ENCODE measurements around the gene OR1F1.

The OR1F1 gene

DNA sequence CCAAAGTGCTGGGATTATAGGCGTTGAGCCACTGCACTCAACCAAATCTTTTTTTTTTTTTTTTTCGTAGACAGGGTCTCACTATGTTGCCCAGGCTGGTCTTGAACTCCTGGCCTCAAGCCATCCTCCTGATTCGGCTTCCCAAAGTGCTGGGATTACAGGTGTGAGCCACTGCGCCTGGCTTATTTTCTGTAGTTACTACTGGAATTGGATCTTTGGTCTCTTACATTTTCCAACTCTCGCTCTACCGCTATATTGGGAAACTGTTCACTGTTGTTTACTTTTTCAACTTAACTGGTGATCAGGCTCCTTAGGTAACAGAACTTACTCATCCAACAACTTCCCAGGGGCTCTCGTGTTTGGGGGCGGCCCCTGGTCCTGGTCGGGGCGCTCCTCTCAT lies 32.8 kb downstream of the OR1F1 start:
- TF ChIP-seq, protein P1, sequence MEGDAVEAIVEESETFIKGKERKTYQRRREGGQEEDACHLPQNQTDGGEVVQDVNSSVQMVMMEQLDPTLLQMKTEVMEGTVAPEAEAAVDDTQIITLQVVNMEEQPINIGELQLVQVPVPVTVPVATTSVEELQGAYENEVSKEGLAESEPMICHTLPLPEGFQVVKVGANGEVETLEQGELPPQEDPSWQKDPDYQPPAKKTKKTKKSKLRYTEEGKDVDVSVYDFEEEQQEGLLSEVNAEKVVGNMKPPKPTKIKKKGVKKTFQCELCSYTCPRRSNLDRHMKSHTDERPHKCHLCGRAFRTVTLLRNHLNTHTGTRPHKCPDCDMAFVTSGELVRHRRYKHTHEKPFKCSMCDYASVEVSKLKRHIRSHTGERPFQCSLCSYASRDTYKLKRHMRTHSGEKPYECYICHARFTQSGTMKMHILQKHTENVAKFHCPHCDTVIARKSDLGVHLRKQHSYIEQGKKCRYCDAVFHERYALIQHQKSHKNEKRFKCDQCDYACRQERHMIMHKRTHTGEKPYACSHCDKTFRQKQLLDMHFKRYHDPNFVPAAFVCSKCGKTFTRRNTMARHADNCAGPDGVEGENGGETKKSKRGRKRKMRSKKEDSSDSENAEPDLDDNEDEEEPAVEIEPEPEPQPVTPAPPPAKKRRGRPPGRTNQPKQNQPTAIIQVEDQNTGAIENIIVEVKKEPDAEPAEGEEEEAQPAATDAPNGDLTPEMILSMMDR (IDR thresholded peaks at IDR 0.05; ENCODE audit: low read depth, low read length) = no peak
- Histone ChIP-seq H3K36me3 (peaks cover 38% of the 10 kb centered on the region), H3K27me3 (ENCODE audit: insufficient read depth, low read depth, severe bottlenecking) (peaks cover 10% of the 10 kb centered on the region), H3K27ac (no peak overlapping the region), H3K4me3 (ENCODE audit: low read depth, low read length) (no peak overlapping the region), H3K9me3 (ENCODE audit: severe bottlenecking) (peaks cover 25% of the 10 kb centered on the region)
- DNase-seq = no peak

DNA sequence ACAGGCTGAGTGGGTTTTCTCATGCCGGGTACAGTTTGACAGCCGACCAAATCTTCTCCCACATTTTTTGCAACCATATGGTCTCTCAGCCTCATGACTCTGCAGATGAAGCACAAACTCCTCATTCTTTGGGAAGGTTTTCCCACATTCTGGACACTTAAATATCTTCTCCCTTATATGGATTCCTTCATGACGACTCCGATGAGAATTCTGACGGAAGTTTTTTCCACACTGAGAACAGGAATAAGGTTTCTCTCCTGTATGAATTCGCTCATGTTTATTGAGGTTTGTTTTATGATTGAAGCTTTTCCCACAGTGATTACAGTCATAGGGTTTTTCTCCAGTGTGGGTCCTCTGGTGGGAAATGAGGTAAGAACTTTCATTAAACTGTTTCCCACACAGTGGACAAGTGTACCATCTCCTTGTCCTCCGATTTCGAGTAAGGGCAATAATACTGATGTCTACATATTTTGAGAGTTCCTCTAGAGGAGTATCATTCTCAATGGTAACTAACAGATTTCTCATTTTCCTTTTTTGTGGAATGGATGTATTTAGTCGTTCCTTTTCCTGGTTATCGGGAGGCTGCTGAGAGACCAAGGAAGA lies 36.0 kb downstream of the OR1F1 start:
- Histone ChIP-seq H3K27me3 (ENCODE audit: insufficient read depth, low read depth, severe bottlenecking) (no peaks in the 10 kb centered on the region), H3K9me3 (ENCODE audit: severe bottlenecking) (peaks cover 28% of the 10 kb centered on the region), H3K36me3 (peaks cover 69% of the 10 kb centered on the region), H3K4me3 (ENCODE audit: low read depth, low read length) (no peak overlapping the region), H3K27ac (no peak overlapping the region)
- no peak for DNase-seq
- TF ChIP-seq, protein P1 (IDR thresholded peaks at IDR 0.05; ENCODE audit: low read depth, low read length) = no peak

DNA sequence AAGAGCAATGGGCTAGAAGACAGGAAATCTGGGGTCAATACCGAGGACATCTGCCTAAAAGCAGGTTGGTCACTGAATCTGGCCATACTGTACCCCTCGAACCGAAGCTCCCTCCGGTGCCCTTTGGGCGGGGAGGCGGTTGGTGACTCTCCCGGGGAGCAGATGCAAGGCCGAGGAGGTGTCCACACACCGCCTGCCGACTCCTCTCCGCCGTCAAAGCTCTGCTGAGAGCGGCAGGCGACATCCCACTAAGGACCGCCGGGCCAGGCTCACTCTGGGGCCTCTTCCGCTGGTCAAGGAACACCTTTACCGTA lies 46.5 kb downstream of the OR1F1 start:
- Histone ChIP-seq H3K9me3 (ENCODE audit: severe bottlenecking) (peaks cover 4% of the 10 kb centered on the region), H3K27me3 (ENCODE audit: insufficient read depth, low read depth, severe bottlenecking) (no peaks in the 10 kb centered on the region), H3K36me3 (peaks cover 40% of the 10 kb centered on the region), H3K4me3 (ENCODE audit: low read depth, low read length) (peak overlapping the region; percentile 97), H3K27ac (peak overlapping the region; percentile 97)
- DNase-seq = no peak
- TF ChIP-seq, protein P1 (IDR thresholded peaks at IDR 0.05; ENCODE audit: low read depth, low read length) = no peak

DNA sequence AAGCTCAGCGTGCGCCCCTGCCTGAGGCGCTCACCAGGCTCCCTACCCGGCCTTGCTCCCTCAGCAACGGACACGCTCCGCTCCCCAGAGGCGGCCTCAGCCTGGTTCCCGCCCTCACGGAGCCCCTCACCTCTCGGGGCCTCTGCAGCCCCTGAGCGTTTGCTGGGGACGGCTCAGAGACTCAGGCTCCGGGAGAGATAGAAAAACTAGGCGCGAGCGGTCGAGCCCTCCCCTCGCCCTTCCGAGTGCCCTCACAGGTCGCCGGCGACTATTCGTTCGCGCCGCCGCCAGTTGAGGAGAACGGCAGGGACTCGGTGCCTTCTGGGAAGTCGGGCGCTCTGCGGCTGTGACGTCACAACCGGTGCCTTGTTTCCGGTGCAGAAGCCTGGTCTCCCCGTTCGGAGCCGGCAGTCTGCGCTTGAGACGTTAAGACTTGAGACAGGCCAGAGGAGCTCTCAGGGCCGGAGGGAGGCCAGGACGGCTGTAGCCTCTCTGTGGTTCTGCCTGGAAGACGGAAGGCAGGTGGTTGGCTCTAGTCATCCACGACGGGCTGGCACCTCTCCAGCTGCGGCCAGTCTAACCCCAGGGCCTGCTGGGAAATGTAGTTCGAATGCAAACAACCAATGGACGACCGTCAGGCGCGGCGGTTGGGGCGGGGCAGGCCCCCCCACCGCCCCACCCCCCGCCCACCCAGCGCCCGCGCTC lies 47.0 kb downstream of the OR1F1 start, which contains the start of gene ZNF200:
ZNF200 (minus strand) TSS at position 302 of the 705 bp plus-strand sequence. CDS start 1,403 bp downstream, outside the sequence.
- H3K27ac ChIP-seq = peak within 1 kb of the TSS; percentile 97
- DNase-seq = peak; percentile 95
- H3K27me3 ChIP-seq (ENCODE audit: insufficient read depth, low read depth, severe bottlenecking) = no peaks in the 10 kb centered on the region
- H3K36me3 ChIP-seq = peaks cover 36% of the 10 kb centered on the region
- peaks cover 4% of the 10 kb centered on the region for H3K9me3 ChIP-seq (ENCODE audit: severe bottlenecking)
- TF ChIP-seq, protein P1 (IDR thresholded peaks at IDR 0.05; ENCODE audit: low read depth, low read length) = no peak
- peak within 1 kb of the TSS; percentile 97 for H3K4me3 ChIP-seq (ENCODE audit: low read depth, low read length)

DNA sequence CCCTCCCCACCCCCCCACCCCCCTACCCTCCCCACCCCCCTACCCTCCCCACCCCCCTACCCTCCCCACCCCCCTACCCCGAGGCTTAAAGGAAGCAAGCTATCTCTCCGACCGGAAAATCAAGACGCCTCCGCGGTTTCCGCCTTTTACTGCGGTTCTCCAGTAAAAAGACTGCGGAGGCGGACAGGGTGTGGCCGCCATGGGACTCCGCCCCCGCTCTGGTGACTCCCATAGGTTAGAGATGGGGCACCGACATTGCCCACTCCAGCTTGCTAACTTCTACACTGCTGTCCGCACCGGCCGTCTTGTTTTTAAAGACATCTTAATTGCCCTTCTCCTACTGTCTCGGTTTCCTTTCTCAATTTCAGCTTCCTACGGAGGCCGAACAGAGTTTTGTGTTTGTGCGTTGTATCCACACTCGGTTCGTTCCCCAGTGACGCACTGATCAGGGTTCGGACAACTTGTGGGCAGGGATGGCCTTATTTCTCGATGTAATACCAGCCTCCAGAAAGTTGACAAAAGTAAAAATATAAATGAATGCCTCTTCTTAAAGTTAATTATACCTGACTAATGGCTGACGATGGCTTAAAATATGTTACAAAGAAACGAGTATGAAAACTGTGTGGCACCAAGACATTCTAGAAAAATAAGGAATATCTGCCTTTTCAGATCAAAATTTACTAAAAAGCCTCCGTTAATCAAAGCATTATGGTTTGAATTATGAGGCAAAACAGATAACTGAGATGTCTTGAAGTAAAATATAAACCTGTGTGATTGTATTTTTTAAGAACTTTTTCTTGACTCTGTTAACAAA lies 48.1 kb downstream of the OR1F1 start:
- Histone ChIP-seq H3K27me3 (ENCODE audit: insufficient read depth, low read depth, severe bottlenecking) (no peaks in the 10 kb centered on the region), H3K36me3 (peaks cover 26% of the 10 kb centered on the region), H3K4me3 (ENCODE audit: low read depth, low read length) (no peak overlapping the region), H3K9me3 (ENCODE audit: severe bottlenecking) (peaks cover 4% of the 10 kb centered on the region), H3K27ac (no peak overlapping the region)
- DNase-seq = no peak
- TF ChIP-seq, protein P1 (IDR thresholded peaks at IDR 0.05; ENCODE audit: low read depth, low read length) = no peak

All from WERI-Rb-1 (cell line).